Stimulated activated naive B cell treated with anti-CD40 and anti-IgM and Interleukin-4, amounts not matched to agents 10 μg/mL and 1 μg/mL and 100 μg/mL, for 72 hours (primary cell): ENCODE measurements around the gene HDAC10.

Experiments
- ATAC-seq, 2 donors: fragments of 150-1000 bp; cut with Tn5 transposase; replicated peaks; 2 replicates each; pipeline ENCODE4 v1.10.0; 2021; ENCODE audit warnings: moderate library complexity in 1 of 2
- DNase-seq: peaks from one replicate; pipeline ENCODE4 v3.0.0; 2021
- H3K27ac Mint-ChIP-seq: one replicate; pipeline ENCODE4 v1.8.0; 2022; ENCODE audit warnings: mild to moderate bottlenecking, mixed read lengths
- H3K27me3 Mint-ChIP-seq, 2 donors: one replicate each; pipeline ENCODE4 v1.8.0; 2022; ENCODE audit warnings: mixed read lengths in 2 of 2
- H3K36me3 Mint-ChIP-seq, 2 donors: one replicate each; pipeline ENCODE4 v1.8.0; 2022; ENCODE audit warnings: mixed read lengths in 2 of 2, mild to moderate bottlenecking in 1 of 2
- H3K4me1 Mint-ChIP-seq, 2 donors: one replicate each; pipeline ENCODE4 v1.8.0; 2022; ENCODE audit warnings: mixed read lengths in 2 of 2, mild to moderate bottlenecking in 1 of 2
- H3K4me3 Mint-ChIP-seq, 2 donors: one replicate each; pipeline ENCODE4 v1.8.0; 2022; ENCODE audit warnings: mild to moderate bottlenecking in 2 of 2, mixed read lengths in 2 of 2, moderate library complexity in 1 of 2
- H3K9me3 Mint-ChIP-seq, 2 donors: one replicate each; pipeline ENCODE4 v1.8.0; 2022; ENCODE audit warnings: mixed read lengths in 2 of 2, mild to moderate bottlenecking in 1 of 2

The HDAC10 gene

GRCh38 chr22:50269573-50269969 lies 18.5 kb upstream of the HDAC10 start:
- DNase-seq (no peak), ATAC-seq (no peak)
- peaks cover 17 to 39% of the 10 kb centered on the region in 2 donors for H3K4me1 Mint-ChIP-seq
- no peaks in the 10 kb centered on the region for H3K9me3 Mint-ChIP-seq
- peak overlapping the region; percentile 71 to 75 for H3K4me3 Mint-ChIP-seq
- H3K36me3 Mint-ChIP-seq = peaks cover 0 to 6% of the 10 kb centered on the region in 2 donors
- H3K27me3 Mint-ChIP-seq = peaks cover 9 to 16% of the 10 kb centered on the region in 2 donors
- no peak overlapping the region for H3K27ac Mint-ChIP-seq

GRCh38 chr22:50268655-50269113 lies 17.6 kb upstream of the HDAC10 start:
- H3K4me1 Mint-ChIP-seq = peaks cover 19 to 38% of the 10 kb centered on the region in 2 donors
- H3K27ac Mint-ChIP-seq = no peak overlapping the region
- H3K27me3 Mint-ChIP-seq = peaks cover 12 to 16% of the 10 kb centered on the region in 2 donors
- no peaks in the 10 kb centered on the region for H3K9me3 Mint-ChIP-seq
- ATAC-seq (no peak), DNase-seq (no peak)
- H3K36me3 Mint-ChIP-seq = peaks cover 0 to 6% of the 10 kb centered on the region in 2 donors
- no peak overlapping the region for H3K4me3 Mint-ChIP-seq

- Mint-ChIP-seq H3K4me1 (peaks cover 23 to 45% of the 10 kb centered on the region in 2 donors), H3K36me3 (peaks cover 0 to 6% of the 10 kb centered on the region in 2 donors), H3K9me3 (no peaks in the 10 kb centered on the region), H3K4me3 (peak overlapping the region; percentile 14 to 36), H3K27me3 (peaks cover 12 to 25% of the 10 kb centered on the region in 2 donors), H3K27ac (peak overlapping the region; percentile 5)
- DNase-seq = no peak
- ATAC-seq = peak in 1 of 2 donors; percentile 18
Observed at GRCh38 chr22:50267591-50268390, 16.7 kb upstream of the HDAC10 start.

GRCh38 chr22:50266994-50267393 lies 15.9 kb upstream of the HDAC10 start:
- DNase-seq = no peak
- Mint-ChIP-seq H3K27ac (no peak overlapping the region), H3K9me3 (no peaks in the 10 kb centered on the region), H3K27me3 (peaks cover 18 to 33% of the 10 kb centered on the region in 2 donors), H3K4me3 (no peak overlapping the region), H3K4me1 (peaks cover 31 to 53% of the 10 kb centered on the region in 2 donors), H3K36me3 (peaks cover 0 to 6% of the 10 kb centered on the region in 2 donors)
- ATAC-seq = no peak

GRCh38 chr22:50264946-50265669 lies 14.0 kb upstream of the HDAC10 start:
- Mint-ChIP-seq H3K4me1 (peaks cover 31 to 48% of the 10 kb centered on the region in 2 donors), H3K36me3 (peaks cover 0 to 6% of the 10 kb centered on the region in 2 donors), H3K27ac (no peak overlapping the region), H3K9me3 (no peaks in the 10 kb centered on the region), H3K4me3 (no peak overlapping the region), H3K27me3 (peaks cover 20 to 37% of the 10 kb centered on the region in 2 donors)
- DNase-seq (no peak), ATAC-seq (no peak)

GRCh38 chr22:50264104-50264745 lies 13.2 kb upstream of the HDAC10 start:
- ATAC-seq = no peak
- H3K4me3 Mint-ChIP-seq = no peak overlapping the region

GRCh38 chr22:50262973-50263617 lies 12.0 kb upstream of the HDAC10 start:
- H3K27ac Mint-ChIP-seq = peak overlapping the region; percentile 62
- ATAC-seq = no peak
- peaks cover 23 to 48% of the 10 kb centered on the region in 2 donors for H3K27me3 Mint-ChIP-seq
- H3K9me3 Mint-ChIP-seq = no peaks in the 10 kb centered on the region
- H3K36me3 Mint-ChIP-seq = peaks cover 0 to 5% of the 10 kb centered on the region in 2 donors
- H3K4me1 Mint-ChIP-seq = peaks cover 26 to 37% of the 10 kb centered on the region in 2 donors
- no peak for DNase-seq
- no peak overlapping the region for H3K4me3 Mint-ChIP-seq

More at GRCh38 chr22:50264104-50264745, 13.2 kb upstream of the HDAC10 start:
- Mint-ChIP-seq H3K27ac (no peak overlapping the region), H3K4me1 (peaks cover 31 to 43% of the 10 kb centered on the region in 2 donors), H3K9me3 (no peaks in the 10 kb centered on the region), H3K36me3 (peaks cover 0 to 6% of the 10 kb centered on the region in 2 donors), H3K27me3 (peaks cover 20 to 46% of the 10 kb centered on the region in 2 donors)
- no peak for DNase-seq

GRCh38 chr22:50262460-50262911 lies 11.4 kb upstream of the HDAC10 start:
- ATAC-seq (peak; percentile 47 to 53), DNase-seq (no peak)
- H3K27ac Mint-ChIP-seq = peak overlapping the region; percentile 62
- H3K36me3 Mint-ChIP-seq = peaks cover 0 to 3% of the 10 kb centered on the region in 2 donors
- H3K4me1 Mint-ChIP-seq = peaks cover 24 to 36% of the 10 kb centered on the region in 2 donors
- peaks cover 23 to 46% of the 10 kb centered on the region in 2 donors for H3K27me3 Mint-ChIP-seq
- no peaks in the 10 kb centered on the region for H3K9me3 Mint-ChIP-seq
- H3K4me3 Mint-ChIP-seq = peak overlapping the region; percentile 75 to 81

GRCh38 chr22:50261615-50262459 lies 10.8 kb upstream of the HDAC10 start, which contains the start of gene MAPK12:
Gene MAPK12 (minus strand): TSS chr22:50261683. CDS start chr22:50261509, 174 bp downstream.
- ATAC-seq (peak; percentile 24 to 35), DNase-seq (no peak)
- H3K4me1 Mint-ChIP-seq = peaks cover 24 to 36% of the 10 kb centered on the region in 2 donors
- peak within 1 kb of the TSS; percentile 75 to 81 for H3K4me3 Mint-ChIP-seq
- H3K27ac Mint-ChIP-seq = peak within 1 kb of the TSS; percentile 42
- H3K36me3 Mint-ChIP-seq = peaks cover 0 to 3% of the 10 kb centered on the region in 2 donors
- no peaks in the 10 kb centered on the region for H3K9me3 Mint-ChIP-seq
- H3K27me3 Mint-ChIP-seq = peaks cover 23 to 46% of the 10 kb centered on the region in 2 donors

GRCh38 chr22:50260801-50261614 lies 9.9 kb upstream of the HDAC10 start:
- Mint-ChIP-seq H3K27me3 (peaks cover 23 to 46% of the 10 kb centered on the region in 2 donors), H3K9me3 (no peaks in the 10 kb centered on the region), H3K4me3 (peak overlapping the region; percentile 48 to 51), H3K27ac (no peak overlapping the region), H3K4me1 (peaks cover 24 to 36% of the 10 kb centered on the region in 2 donors), H3K36me3 (peaks cover 0 to 3% of the 10 kb centered on the region in 2 donors)
- DNase-seq = no peak
- peak; percentile 60 to 67 for ATAC-seq

- ATAC-seq = no peak
- no peak for DNase-seq
- peaks cover 0 to 3% of the 10 kb centered on the region in 2 donors for H3K36me3 Mint-ChIP-seq
- H3K9me3 Mint-ChIP-seq = no peaks in the 10 kb centered on the region
- peaks cover 23 to 46% of the 10 kb centered on the region in 2 donors for H3K27me3 Mint-ChIP-seq
- H3K27ac Mint-ChIP-seq = no peak overlapping the region
- peak overlapping the region; percentile 48 to 51 for H3K4me3 Mint-ChIP-seq
- H3K4me1 Mint-ChIP-seq = peaks cover 22 to 35% of the 10 kb centered on the region in 2 donors
Observed at GRCh38 chr22:50260434-50260800, 9.4 kb upstream of the HDAC10 start.

GRCh38 chr22:50259302-50259701 lies 8.2 kb upstream of the HDAC10 start:
- H3K4me3 Mint-ChIP-seq = no peak overlapping the region
- peaks cover 17 to 40% of the 10 kb centered on the region in 2 donors for H3K27me3 Mint-ChIP-seq
- DNase-seq (no peak), ATAC-seq (no peak)
- H3K36me3 Mint-ChIP-seq = peaks cover 0 to 3% of the 10 kb centered on the region in 2 donors
- H3K9me3 Mint-ChIP-seq = no peaks in the 10 kb centered on the region
- peaks cover 14 to 25% of the 10 kb centered on the region in 2 donors for H3K4me1 Mint-ChIP-seq
- no peak overlapping the region for H3K27ac Mint-ChIP-seq
